ENCODE measurements around the gene AK9. TPM values are rescaled to one million over a fixed set of nuclear protein-coding genes. Genes with fewer than 3 reads are reported as not detected.
"Not testable (repeated sequence)": the region's sequence is repeated elsewhere in the genome, so short reads cannot be mapped to it uniquely, and the experiment has no call there.

Gene AK9
- 6.3 TPM for polyA plus RNA-seq (2012; ENCODE audit: insufficient read depth, insufficient read length)

DNA sequence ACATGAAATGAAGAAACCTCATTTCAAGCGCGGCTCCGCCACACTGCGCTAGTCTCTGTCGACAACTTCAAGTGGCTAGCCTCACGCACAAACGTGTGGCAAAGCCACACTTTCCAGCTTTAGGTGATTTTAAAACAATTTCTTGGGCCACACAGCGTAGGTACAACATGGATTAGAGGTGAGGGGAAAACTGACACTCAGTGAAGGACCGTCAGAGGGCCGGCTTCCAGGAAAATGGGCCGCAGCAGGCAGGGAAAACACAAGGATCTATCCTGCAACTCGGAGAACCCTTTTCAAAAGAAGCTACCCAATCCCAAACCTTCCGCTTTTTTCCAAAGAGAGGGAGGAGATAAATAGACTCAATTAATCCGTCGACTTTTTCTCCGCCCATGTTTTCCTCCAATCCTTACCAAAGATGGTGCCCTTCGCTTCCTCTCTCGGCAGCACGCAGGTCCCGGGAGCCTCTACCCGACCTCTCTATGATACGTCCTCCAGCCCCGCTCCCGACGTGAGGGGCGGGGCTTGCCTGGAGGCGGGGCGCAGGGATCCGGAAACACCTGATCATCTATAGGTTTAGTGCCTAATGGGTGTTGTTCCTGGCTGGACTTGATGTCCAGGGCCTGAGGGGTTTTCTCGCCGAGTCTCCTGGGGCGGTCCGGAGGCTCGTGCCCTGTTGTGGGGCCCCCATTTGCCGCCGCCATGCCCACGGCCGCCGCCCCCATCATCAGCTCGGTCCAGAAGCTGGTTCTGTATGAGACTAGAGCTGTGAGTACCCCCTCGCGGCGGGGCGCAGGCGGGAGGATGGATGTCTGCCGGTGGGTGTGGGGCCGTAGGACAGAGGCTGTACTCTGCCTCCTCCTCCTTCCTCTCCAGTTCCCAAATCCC, at the start of gene AK9, which contains the start of gene FIG4:
Gene AK9, minus strand, starts transcription at position 466 of the 885 bp plus-strand sequence. CDS start 15,457 bp downstream, outside the sequence.
Gene FIG4, plus strand, starts transcription at position 560 of the 885 bp plus-strand sequence. Its CDS starts 140 bp downstream, at position 700.
- peak within 1 kb of the TSS; percentile 94 for H3K4me3 ChIP-seq (ENCODE audit: low read length)
- peak; percentile 85 for DNase-seq (ENCODE audit: low read depth, low spot score)

DNA sequence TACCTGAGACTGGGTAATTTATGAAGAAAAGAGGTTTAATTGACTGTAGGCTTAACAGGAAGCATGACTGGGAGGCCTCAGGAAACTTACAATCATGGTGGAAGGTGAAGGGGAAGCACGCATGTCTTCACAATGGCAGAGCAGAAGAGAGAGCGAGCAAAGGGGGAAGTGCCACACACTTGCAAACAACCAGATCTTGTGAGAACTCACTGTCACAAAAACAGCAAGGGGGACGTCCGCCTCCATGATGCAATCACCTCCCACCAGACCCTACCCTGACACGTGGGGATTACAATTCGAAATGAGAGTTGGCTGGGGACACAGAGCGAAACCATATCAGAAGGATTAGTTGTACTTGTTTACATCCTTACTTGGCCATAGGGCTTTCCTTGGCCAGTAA, 49.8 kb upstream of the AK9 start:
- DNase-seq (ENCODE audit: low read depth, low spot score): no peak
- H3K4me3 ChIP-seq (ENCODE audit: low read length): no peak overlapping the region

DNA sequence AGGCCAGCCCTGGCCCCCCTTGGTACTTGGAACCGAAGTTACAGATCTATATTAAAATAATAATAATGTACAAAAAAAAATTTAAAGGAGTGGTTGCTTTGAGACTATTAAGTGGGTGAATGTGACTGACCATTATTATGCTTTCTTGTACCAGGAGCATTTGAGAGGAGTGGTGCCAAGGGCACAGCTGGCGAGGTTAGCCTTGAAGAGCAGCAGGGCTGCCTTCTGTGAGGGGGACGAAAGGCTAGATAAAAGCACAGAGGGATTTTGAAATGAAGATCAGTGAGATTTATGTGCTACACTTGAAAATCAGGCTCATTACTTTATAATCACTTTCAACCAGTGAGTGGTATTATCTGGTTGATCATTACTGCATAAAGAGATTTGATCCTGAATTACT, 48.7 kb upstream of the AK9 start:
- no peak overlapping the region for H3K4me3 ChIP-seq (ENCODE audit: low read length)
- no peak for DNase-seq (ENCODE audit: low read depth, low spot score)

DNA sequence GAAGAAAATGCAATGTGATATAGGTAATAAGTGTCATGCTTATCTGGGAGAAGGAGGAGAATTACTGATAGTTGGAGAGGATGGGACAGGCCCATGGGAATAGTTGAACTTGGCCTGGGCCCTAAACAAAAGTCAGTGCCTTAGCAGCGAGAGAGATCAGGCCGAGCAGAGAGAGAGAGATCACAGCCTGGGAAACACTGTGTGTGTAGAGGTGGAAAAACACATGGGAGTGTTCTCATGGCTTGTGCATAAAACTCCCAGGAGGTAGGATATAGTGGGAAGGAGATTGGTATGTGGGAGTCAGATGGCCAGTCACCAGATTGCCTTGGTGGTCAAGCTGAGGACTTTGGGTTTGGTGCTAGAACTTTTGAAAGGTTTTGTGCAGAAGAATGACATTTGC, 47.7 kb upstream of the AK9 start:
- no peak overlapping the region for H3K4me3 ChIP-seq (ENCODE audit: low read length)
- DNase-seq (ENCODE audit: low read depth, low spot score): no peak

DNA sequence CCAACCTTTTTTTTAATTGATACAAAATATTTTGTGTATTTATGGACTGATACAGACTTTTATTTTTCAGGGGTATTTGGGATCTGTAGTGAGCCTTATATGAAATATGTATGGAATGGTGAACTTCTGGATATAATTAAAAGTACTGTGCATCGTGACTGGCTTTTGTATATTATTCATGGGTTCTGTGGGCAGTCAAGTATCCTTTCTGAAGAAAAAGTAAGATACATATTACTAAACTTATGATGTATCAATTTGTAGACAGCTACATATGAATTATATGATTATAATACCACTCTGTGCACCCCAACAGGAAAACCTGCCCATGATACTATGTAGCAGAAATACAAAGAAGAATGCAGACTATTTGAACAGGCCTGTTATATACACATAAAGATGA, 47.3 kb upstream of the AK9 start:
- DNase-seq (ENCODE audit: low read depth, low spot score): no peak
- H3K4me3 ChIP-seq (ENCODE audit: low read length): no peak overlapping the region

DNA sequence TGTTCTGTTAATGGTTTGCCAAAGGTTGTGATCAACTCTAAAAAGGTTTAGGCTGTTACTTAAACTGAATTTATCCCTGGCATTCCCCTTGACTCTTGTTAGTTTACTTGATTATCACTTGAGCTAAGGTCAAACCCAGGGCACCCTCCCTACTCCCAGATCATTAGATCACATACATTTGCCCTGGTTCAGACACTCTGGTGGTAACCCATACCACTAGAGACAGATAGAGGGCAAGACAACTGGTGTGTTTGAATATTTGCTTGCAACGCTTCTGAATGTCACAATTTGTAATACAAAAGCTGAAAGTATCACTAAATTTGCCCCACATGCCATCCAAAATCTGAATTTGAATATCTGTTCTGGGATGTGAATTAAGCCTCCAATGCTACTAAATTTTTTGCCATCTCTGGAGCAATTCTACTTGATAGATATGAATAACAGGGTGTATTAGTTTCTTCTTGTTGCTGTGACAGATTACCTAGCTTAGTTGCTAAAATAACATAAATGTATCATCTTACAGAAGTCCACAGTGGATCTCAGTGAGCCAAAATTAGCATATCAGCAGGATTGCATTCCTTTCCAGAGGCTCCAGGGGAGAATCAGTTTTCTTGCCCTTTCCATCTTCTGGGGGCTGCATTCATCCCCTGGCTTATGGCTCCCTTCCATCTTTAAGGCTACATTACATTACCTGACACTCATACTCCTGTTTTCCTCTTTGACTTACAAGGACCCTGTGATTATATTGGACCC, 45.4 kb upstream of the AK9 start:
- H3K4me3 ChIP-seq (ENCODE audit: low read length): no peak overlapping the region

DNA sequence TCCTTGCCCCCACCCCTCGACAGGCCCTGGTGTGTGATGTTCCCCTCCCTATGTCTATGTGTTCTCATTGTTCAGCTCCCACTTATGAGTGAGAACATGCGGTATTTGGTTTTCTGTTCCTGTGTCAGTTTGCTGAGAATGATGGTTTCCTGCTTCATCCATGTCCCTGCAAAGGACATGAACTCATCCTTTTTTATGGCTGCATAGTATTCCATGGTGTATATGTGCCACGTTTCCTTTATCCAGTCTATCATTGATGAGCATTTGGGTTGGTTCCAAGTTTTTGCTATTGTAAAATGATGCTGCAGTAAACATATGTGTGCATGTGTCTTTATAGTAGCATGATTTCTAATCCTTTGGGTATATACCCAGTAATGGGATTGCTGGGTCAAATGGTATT, 34.2 kb upstream of the AK9 start:
- not testable (repeated sequence) for H3K4me3 ChIP-seq (ENCODE audit: low read length); DNase-seq (ENCODE audit: low read depth, low spot score)

More for the DNA sequence above, 45.4 kb upstream of the AK9 start:
- DNase-seq (ENCODE audit: low read depth, low spot score): no peak

DNA sequence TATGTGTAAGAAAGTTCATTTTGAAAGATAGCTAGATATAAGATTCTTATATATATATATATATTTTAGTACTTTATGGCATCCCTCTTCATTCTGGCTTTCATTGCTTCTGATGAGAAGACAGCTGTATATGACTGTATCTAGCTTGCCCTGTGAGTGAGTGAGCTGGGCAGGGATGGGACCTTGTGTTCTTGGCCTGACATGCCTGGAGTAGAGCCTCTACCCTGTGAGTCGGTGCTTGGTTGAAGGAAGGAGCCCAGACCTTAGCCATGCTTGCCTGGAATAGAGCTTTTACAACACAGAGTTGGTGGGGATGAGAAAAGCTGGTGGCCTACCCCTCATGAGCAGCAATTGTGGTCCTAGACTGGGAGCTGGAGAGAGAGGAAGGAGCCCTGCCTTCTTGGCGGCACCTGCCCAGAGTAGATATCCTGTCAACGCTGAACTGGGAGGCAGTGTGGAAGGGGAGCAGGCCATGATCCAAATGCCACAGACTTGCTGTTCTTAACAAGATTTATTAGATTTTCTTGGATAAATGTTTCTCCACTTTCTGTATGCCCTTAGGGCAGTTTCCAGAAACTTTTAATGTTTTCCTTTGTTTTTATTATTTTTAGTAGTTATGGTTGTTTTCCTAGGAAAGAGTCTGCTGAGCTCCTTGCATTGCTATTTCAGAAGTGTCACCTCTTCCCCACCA, 31.7 kb upstream of the AK9 start:
- H3K4me3 ChIP-seq (ENCODE audit: low read length): no peak overlapping the region
- no peak for DNase-seq (ENCODE audit: low read depth, low spot score)

DNA sequence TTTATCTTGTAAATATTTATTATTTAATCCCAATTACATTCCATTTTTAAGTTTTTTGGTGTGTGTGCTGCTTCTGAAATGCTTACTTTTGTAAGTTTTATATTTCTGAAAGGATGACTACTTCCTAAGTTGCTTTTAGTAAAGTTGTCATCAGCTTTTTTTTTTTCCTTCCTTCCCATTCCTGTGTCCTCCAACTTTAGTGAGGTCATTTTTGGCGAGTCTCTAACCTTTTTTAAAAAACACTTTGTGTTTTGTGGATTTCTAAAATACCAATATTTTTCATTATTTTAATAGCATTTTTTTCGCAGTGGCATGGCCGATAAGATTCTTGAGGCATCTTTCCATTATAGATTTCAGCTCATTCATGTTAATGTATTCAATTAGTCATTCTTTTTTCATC, 31.0 kb upstream of the AK9 start:
- no peak for DNase-seq (ENCODE audit: low read depth, low spot score)

DNA sequence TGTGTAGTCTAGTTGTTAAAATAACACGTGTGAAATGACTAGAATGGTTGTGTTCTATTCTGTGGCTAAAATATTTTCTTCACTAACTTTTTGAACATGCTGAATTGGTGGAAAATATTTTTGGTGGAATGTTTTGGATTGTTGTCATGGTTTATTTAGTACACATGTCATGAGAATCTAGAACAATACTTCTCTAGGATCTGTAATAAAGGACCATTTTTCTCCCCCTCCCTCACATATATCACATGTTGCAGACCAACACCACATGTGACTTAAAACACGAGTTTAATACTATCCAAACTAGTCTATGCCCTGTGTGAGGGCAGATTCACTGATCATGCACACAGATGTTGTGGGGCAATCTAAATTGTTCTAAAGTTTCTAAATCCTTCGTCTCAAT, 29.3 kb upstream of the AK9 start:
- no peak overlapping the region for H3K4me3 ChIP-seq (ENCODE audit: low read length)
- DNase-seq (ENCODE audit: low read depth, low spot score): no peak

More for the DNA sequence above, 31.0 kb upstream of the AK9 start:
- H3K4me3 ChIP-seq (ENCODE audit: low read length): no peak overlapping the region

DNA sequence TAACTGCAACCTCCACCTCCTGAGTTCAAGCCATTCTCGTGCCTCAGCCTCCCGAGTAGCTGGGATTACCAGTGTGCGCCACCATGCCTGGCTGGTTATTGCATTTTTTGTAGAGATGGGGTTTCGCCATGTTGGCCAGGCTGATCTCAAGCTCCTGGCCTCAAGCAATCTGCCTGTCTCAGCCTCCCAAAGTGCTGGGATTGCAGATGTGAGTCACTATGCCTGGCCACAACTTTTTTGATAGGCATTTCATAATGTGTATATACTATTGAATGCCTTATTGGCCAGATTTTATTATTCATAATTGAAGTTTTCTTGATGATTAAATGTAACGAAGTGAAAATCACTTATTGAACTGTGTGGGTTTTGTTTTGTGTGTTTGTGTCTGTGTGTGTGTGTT, 28.0 kb upstream of the AK9 start:
- no peak overlapping the region for H3K4me3 ChIP-seq (ENCODE audit: low read length)

DNA sequence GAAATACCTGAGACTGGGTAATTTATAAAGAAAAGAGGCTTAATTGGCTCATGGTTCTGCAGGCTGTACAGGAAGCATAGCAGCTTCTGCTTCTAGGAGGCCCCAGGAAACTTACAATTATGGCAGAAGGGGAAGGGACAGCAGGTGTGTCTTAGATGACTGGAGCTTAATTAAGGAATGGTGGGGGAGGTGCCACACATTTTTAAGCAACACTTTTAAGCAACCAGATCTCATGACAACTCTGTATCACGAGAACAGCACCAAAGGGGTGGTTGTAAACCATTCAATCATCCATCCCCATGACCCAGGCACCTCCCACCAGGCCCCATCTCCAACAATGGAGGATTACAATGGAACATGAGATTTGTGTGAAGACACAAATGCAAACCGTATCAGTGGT, 27.0 kb upstream of the AK9 start:
- peak; percentile 2 for DNase-seq (ENCODE audit: low read depth, low spot score)
- no peak overlapping the region for H3K4me3 ChIP-seq (ENCODE audit: low read length)

More for the DNA sequence above, 28.0 kb upstream of the AK9 start:
- no peak for DNase-seq (ENCODE audit: low read depth, low spot score)

DNA sequence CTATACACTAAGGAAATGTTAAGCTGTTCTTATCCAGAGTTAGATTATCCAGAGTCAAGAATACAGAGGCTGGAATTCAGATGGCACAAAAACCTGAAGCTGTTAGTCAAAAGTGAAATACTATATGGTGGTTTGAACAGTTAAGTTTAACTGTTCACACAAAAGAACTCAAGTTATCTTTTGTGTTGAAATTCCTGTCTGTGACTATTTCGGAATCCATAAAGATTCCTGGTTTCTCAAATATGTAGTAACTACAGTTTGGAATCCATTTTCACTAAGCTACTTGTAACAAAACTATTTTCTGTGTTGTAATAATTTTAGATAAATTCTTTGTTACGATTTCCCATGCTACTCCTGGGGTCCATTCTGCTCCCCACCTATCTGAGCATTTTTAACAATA, 24.6 kb upstream of the AK9 start:
- no peak overlapping the region for H3K4me3 ChIP-seq (ENCODE audit: low read length)
- DNase-seq (ENCODE audit: low read depth, low spot score): no peak

DNA sequence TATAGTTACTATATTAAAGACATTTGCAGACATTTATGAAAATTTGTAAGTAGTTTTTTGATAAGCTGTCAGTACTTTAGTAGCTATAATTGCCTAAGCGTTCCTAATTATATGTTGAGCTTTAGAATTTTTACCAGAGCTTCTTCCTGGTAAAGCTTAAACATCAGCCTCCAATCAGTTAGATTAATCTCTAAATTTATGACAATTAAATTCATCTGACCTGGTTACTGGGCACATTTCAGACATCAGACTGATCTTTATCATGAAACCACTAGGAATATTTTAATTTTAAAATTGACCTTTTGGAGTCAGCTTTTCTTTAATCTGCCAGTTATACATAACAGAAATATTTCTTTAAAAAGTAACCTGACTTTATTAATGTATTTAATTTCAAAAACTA, 23.6 kb upstream of the AK9 start:
- no peak for DNase-seq (ENCODE audit: low read depth, low spot score)
- H3K4me3 ChIP-seq (ENCODE audit: low read length): no peak overlapping the region

DNA sequence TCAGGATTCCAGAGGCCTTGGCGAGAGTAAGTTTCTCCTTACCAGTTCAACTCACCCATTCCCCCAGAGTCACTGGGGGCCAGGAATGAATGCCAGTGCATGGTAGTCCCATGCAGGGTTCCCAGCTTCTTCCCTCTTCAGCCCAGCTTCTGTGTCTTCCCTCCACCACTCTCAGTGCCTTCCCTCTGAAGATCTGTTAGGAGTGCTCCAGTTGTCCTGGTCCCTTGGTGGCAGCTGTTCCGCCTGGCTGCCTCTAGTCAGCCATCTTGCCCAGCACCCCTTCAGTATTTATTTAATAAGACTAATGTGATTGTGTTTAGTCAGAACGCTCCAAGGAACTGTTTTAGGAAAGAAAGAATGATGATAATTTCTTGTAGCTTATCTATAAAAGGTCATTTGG, 23.2 kb upstream of the AK9 start:
- no peak for DNase-seq (ENCODE audit: low read depth, low spot score)

DNA sequence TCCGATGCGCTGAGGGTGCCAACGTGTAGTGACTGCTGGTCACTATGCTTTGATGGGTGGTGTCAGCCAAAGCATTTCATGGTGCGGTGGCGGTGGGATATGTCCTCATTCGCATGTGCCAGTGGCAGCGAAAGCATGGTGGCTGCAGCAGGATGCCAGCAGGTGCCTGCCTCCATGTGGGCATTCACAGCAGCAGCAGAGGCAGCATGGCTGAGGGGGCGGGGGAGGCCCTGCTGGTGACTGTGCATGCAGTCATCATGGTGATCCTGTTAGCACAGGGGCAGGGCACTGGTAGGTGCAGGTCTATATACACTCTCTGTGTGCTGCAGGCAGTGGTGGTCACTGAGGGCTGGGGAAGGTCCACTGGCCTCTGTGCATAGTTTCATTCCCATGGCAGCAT, 22.1 kb upstream of the AK9 start:
- DNase-seq (ENCODE audit: low read depth, low spot score): no peak
- H3K4me3 ChIP-seq (ENCODE audit: low read length): no peak overlapping the region

More for the DNA sequence above, 23.2 kb upstream of the AK9 start:
- no peak overlapping the region for H3K4me3 ChIP-seq (ENCODE audit: low read length)

DNA sequence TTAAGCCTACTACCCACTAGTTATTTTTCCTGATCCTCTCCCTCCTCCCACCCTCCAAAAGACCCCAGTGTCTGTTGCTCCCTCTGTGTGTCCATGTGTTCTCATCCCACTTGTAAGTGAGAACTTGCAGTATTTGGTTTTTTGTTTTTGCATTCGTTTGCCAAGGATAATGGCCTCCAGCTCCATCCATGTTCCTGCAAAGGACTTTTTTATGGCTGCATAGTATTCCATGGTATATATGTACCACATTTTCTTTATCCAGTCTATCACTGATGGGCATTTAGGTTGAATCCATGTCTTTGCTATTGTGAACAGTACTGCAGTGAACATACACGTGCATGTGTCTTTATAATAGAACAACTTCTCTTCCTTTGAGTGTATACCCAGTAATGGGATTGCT, 17.1 kb upstream of the AK9 start:
- not testable (repeated sequence) for DNase-seq (ENCODE audit: low read depth, low spot score); H3K4me3 ChIP-seq (ENCODE audit: low read length)

DNA sequence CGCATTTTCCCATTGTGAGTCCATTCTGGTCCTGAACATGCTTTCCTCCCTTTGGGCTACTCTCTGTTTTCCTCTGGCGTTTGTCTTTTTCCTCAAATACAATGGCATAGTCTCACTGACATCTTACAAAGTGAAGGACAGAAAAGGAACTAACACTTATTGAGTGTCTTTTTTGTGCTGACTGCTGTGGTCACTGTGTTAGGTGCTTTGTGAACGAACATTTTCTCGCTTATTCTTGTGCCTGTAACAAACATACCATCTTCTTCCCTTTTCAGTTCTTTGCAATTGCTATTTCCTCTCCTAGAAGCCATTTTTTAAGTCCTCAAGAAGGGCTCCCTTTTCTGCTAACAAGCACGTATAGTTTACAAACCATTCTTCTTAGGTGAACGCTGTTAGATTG, 15.5 kb upstream of the AK9 start:
- H3K4me3 ChIP-seq (ENCODE audit: low read length): no peak overlapping the region
- DNase-seq (ENCODE audit: low read depth, low spot score): no peak

DNA sequence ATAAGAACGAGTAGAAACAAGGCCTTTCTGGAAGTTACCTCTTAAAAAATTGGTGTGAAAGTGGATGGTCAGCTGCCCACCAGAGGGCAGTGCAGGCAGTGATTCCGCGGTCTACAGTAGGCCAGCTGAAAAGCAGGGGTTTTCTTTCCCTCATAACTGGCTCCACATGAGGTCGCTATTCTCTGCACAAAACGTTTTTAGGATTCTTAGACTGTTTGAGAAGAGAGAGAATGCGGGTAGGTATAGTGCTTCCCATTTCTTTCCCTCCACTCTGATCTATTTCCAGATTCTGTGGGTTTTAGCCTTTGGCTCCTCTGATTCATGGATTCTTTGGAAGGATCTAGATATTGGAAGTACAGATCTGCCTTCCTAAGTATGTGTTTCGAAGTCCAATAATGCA, 14.3 kb upstream of the AK9 start:
- peak; percentile 85 for DNase-seq (ENCODE audit: low read depth, low spot score)
- H3K4me3 ChIP-seq (ENCODE audit: low read length): no peak overlapping the region

DNA sequence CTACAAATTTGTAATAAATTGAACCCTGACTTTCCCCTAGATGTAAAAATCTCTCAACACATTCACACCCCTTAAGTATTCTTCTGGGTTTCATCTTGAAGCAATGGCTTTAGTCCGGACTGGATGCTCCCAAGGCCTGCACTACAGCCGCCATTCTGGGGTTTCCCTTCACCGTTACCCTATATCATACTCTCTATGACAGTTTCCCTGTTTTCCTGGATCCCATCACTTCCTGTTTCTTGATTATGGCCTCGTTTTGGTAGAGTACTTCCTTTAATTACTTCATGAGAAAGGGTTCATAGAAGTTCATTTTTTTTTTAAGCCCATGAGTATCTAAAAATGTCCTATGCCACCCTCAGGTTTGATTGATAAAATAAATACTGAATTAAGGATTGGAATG, 11.8 kb upstream of the AK9 start:
- H3K4me3 ChIP-seq (ENCODE audit: low read length): no peak overlapping the region
- DNase-seq (ENCODE audit: low read depth, low spot score): no peak
